Amniotic stem cell (primary cell): ENCODE results near the gene GPC5.
"Not testable (repeated sequence)": the region's sequence is repeated elsewhere in the genome, so short reads cannot be mapped to it uniquely, and the experiment has no call there.

Experiments
- DNase-seq: peaks from one replicate; lab custom pipeline; 2025; lab: John Stamatoyannopoulos, UW

GPC5 gene

DNA sequence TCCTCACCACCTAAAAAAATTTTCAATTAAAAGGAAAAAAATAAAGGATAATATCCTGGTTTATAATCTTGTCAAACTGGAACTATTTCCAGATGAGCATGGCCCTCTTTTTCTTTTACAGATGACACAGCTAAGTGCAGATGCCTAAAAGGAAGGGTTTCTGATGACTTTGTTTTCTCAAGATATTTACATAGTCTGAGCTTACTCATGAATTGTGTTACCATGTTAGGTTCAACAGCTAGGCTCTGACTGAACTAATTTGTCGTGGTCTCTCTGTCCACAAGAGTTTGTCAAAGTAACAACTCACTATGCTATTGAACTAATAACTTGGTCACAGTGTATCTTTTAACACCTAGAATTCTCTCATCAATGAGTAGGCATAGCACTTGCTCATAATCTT lies 780.8 kb downstream of the GPC5 start:
- no peak for DNase-seq

- DNase-seq = no peak
Observed at GRCh38 chr13:92187378-92187989, 789.1 kb downstream of the GPC5 start.

- DNase-seq = no peak
Observed at GRCh38 chr13:92188574-92188973, 790.2 kb downstream of the GPC5 start.

GRCh38 chr13:92196591-92197256 lies 798.3 kb downstream of the GPC5 start:
- no peak for DNase-seq

DNA sequence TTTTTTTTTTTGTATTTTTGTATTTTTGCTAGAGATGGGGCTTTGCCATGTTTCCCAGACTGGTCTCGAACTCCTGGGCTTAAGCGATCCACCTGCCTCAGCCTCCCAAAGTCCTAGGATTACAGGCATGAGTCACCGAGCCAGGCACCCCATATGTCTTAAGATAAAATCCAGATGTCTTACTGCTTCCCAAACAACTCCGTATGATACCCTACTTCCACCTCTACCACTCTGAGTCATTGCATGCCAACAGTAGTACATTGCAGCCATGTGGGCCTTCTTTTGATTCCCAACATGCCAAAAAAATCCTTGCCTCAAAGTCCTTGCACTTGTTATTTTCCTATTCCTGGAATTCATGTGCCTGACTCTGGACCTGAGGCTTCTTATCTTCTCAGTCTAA lies 799.2 kb downstream of the GPC5 start:
- no peak for DNase-seq

GRCh38 chr13:92218615-92219014 lies 820.2 kb downstream of the GPC5 start:
- DNase-seq = no peak

DNA sequence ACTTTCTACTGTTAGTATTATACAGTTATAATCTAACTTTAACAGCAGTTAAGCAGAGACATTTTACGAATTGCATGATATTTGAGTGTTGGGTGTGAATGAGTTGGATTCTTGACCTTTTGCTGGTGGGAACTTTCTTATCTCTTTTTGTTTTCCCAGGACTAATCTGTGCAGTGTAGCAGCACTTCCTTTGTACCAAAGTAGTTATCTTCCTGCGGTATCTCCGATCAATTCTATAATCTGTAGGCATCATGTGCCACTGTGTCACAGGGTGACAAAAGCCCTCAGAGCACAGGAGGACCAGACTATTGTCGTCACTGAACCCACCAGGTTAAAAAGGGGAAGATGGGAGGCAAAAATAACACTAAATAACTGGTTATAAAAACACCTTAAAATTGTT lies 823.5 kb downstream of the GPC5 start:
- no peak for DNase-seq

GRCh38 chr13:92224052-92224821 lies 825.8 kb downstream of the GPC5 start:
- no peak for DNase-seq

DNA sequence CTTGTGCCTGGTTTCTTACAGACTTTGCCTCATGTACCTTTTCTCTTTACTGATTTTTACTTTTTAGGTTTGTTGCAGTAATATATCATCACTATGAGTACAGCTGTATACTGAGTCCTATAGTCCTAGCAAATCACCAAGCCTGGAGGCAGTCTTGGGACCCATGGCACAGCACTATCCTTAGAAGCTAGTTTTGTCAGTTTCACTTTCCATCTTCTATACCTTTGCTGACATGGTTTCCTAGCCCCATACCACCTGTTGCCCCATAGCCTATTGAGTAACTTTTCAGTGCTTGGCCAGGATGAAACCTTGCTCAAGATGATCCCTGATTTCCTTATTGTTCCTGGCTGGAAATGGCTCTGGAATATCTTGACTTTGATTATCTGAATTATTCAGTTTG lies 826.4 kb downstream of the GPC5 start:
- no peak for DNase-seq

DNA sequence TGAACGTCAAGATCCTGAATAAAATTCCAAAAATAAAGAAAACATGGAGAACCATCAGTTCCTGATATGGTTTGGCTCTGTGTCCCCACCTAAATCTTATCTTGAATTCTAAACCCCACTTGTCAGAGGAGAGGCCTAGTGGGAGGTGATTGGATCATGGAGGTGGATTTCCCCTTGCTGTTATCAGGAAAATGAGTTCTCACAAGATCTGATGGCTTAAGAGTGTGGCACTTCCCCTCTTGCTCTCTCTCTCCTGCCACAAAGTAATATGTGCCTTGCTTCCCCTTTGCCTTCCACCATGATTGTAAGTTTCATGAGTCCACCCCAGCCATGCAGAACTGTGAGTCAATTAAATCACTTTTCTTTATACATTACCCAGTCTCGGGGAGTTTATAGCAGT lies 827.4 kb downstream of the GPC5 start:
- no peak for DNase-seq

GRCh38 chr13:92232871-92233270 lies 834.5 kb downstream of the GPC5 start:
- DNase-seq = no peak

- no peak for DNase-seq
Observed at GRCh38 chr13:92251671-92252210, 853.3 kb downstream of the GPC5 start.

- no peak for DNase-seq
Observed at GRCh38 chr13:92255526-92255925, 857.1 kb downstream of the GPC5 start.

DNA sequence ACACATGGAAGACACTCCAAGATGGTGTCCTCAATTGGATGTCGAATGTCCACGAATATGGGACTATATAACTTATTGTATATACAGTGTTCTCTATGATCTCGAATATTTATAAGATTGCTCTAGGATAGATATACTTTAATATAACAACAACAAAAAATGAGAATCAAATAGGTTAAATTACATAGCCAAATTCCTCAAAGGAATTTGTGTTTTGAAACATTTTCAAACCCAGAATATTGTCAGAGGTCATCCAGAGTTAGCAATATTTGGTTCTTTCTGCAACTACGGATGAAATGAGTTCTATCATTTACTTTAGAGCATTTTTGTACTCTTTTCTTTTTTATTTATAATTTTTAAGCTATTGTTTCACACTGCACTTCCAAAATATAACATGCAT lies 857.8 kb downstream of the GPC5 start:
- no peak for DNase-seq

DNA sequence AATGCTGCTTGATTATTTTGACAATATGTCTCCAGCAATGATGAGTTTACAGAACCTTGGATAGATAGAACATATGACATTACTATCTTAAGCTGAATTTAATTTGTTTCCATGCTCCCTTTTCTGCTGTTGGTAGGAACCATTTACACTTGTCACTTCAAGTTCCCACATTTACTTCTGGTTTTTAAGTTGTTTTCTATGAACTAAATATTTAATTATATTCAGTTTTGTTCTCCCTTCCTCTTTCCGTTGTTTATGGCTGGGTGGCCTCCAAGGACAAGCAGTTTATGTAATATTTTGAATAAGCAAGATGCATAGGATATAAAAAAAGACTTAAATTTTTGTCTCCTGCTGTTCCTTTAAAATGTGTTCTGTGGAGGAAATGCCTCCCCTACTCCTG lies 860.6 kb downstream of the GPC5 start:
- DNase-seq = no peak

GRCh38 chr13:92259523-92259922 lies 861.1 kb downstream of the GPC5 start:
- DNase-seq = no peak

DNA sequence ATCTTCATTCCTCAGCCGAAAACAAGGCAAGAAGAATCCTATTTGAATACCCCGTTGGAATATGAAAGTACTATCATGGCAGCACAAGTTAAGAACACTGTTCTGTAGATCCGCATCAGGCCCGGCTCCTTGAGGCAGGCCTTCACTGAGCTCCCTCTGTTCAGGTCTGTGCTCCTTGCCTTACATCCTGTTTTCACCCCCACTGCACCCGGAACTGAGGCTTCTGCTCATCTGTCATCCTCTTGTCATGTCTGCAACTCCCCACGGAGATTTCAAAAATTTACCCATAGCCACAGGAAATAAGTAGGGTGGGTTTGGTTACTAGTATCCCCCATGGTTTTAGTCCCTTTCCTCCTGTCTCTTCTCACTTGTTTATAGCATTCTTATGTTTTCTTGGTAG lies 861.9 kb downstream of the GPC5 start:
- no peak for DNase-seq

DNA sequence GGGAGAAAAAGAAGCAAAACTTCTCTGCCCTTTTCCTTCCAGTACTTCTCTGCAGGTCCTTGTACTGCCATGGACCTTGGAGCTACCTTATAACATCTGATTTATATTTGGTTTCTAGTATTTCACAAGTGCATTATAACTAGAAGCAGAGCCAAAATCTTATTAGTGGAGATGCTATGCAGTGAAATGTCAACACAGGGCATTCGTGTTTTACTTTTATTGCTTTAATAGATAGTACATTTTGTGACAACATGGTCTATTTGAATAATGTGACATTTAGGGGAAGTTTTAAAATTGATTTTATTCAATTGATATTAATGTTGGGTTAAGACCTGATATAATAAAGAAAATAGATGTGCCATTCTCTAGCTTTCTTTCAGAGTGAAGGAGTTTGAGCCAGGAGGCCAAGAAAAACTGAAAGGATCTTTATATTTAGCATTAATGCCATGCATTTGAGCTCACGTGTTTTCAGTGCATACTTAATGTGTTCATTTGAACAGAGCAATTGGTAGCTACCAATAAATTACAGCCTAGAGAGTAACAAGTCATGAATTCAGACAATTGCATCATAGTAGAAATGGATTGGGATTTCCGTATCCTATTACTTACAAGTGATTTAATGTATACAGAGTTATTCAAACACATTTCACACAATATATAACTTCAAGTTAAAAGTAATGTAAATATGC lies 863.8 kb downstream of the GPC5 start:
- DNase-seq = no peak

- no peak for DNase-seq
Observed at GRCh38 chr13:92265408-92265807, 867.0 kb downstream of the GPC5 start.

GRCh38 chr13:92270990-92271389 lies 872.6 kb downstream of the GPC5 start:
- DNase-seq = no peak

DNA sequence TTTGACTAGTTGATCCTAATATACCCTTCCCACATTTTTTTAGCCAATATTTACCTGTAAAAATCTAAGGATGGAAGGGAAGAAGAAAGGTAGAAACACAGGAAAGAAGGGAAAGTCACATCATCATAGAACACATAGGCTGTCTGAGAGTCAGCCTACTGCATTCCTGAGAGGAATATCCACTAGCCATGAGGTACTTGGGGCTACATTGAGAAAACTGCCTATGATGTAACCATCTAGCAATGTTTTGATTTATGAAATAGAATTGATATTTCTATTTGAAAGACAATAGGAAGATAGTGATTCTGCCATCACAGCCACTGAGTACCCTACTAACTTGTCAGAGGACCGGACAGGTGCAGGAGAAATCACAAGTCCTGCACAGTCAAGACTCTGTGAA lies 873.8 kb downstream of the GPC5 start:
- no peak for DNase-seq

DNA sequence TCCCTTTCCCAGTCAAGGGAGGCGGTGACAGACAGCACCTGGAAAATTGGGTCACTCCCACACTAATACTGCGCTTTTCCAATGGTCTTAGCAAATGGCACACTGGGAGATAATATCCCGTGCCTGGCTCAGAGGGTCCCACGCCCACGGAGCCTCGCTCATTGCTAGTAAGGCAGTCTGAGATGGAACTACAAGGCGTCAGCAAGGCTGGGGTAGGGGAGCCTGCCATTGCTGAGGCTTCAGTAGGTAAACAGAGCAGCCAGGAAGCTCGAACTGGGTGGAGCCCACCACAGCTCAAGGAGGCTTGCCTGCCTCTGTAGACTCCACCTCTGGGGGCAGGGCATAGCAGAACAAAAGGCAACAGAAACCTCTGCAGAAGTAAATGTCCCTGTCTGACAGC lies 882.6 kb downstream of the GPC5 start:
- not testable (repeated sequence) for DNase-seq
